Stimulated activated CD8-positive, alpha-beta memory T cell treated with anti-CD3 and anti-CD28 coated beads, Interleukin-15, amount 100 ng/mL, for 4 hours (primary cell): ENCODE results near the gene PROCA1.
A peak's percentile ranks its signal among the peaks of the same experiment; 100 is the strongest.
"Not testable (repeated sequence)": the region's sequence is repeated elsewhere in the genome, so short reads cannot be mapped to it uniquely, and the experiment has no call there.

ENCODE experiments used
- DNase-seq, 2 donors: peaks; one replicate each; pipeline ENCODE4 v3.0.0-alpha.2; 2020; ENCODE audit warnings: low read depth in 2 of 2

PROCA1 gene

GRCh38 chr17:28725660-28726225 lies 14.1 kb upstream of the PROCA1 start:
- DNase-seq, result no peak

GRCh38 chr17:28725166-28725659 lies 13.5 kb upstream of the PROCA1 start:
- no peak for DNase-seq

GRCh38 chr17:28724500-28725165 lies 12.9 kb upstream of the PROCA1 start:
- no peak for DNase-seq

- DNase-seq, result not testable (repeated sequence)
These were observed 12.3 kb upstream of the PROCA1 start for GRCh38 chr17:28723836-28724499.

GRCh38 chr17:28723159-28723835 lies 11.6 kb upstream of the PROCA1 start:
- DNase-seq, result no peak

GRCh38 chr17:28722417-28723158 lies 10.9 kb upstream of the PROCA1 start:
- no peak for DNase-seq

- DNase-seq, result not testable (repeated sequence)
These were observed 9.3 kb upstream of the PROCA1 start for GRCh38 chr17:28720997-28721329.

- DNase-seq, result no peak
These were observed 8.7 kb upstream of the PROCA1 start for GRCh38 chr17:28720247-28720996.

- DNase-seq, result no peak
These were observed 7.3 kb upstream of the PROCA1 start for GRCh38 chr17:28719021-28719433.

GRCh38 chr17:28718333-28719020 lies 6.8 kb upstream of the PROCA1 start:
- DNase-seq, result no peak

- DNase-seq, result no peak
These were observed 6.1 kb upstream of the PROCA1 start, which contains the start of gene RAB34 for GRCh38 chr17:28717578-28718332. RAB34 (minus strand) TSS chr17:28717868; CDS start chr17:28717266, 602 bp downstream.

- no peak for DNase-seq
These were observed 5.3 kb upstream of the PROCA1 start for GRCh38 chr17:28716740-28717577.

- DNase-seq, result no peak
These were observed 3.5 kb upstream of the PROCA1 start for GRCh38 chr17:28715217-28715616.

GRCh38 chr17:28714281-28714680 lies 2.6 kb upstream of the PROCA1 start:
- no peak for DNase-seq

- DNase-seq, result no peak
These were observed 1.2 kb upstream of the PROCA1 start for GRCh38 chr17:28712705-28713415.

- DNase-seq, result peak in 1 of 2 donors; percentile 31
These were observed 480 bp upstream of the PROCA1 start for GRCh38 chr17:28712032-28712704.
